ENCODE data around the gene PPP2R2C. TPM values are rescaled to one million over a fixed set of nuclear protein-coding genes. Genes with fewer than 3 reads are reported as not detected.

Gene PPP2R2C
- total RNA-seq, 1 experiment from 2014 or later, result not detected

GRCh38 chr4:6422866-6423265 is 49.5 kb downstream of the PPP2R2C start:
- Mint-ChIP-seq H3K36me3 (ENCODE audit: insufficient read depth, unreplicated experiment) (no peaks in the 10 kb centered on the region), H3K4me3 (ENCODE audit: unreplicated experiment) (no peak overlapping the region), H3K27ac (ENCODE audit: unreplicated experiment) (no peak overlapping the region), H3K27me3 (ENCODE audit: insufficient read depth, unreplicated experiment) (peaks cover 15% of the 10 kb centered on the region), H3K9me3 (ENCODE audit: unreplicated experiment) (no peaks in the 10 kb centered on the region), H3K4me1 (ENCODE audit: low read depth, unreplicated experiment) (no peaks in the 10 kb centered on the region)
- no peak for TF ChIP-seq CTCF (IDR thresholded peaks at IDR 0.05; ENCODE audit: insufficient read depth in 1 of 2, low read depth in 1 of 2, low read length in 1 of 2, severe bottlenecking in 1 of 2, unreplicated experiment in 1 of 2)
- no peak for DNase-seq
- no peaks in the 10 kb centered on the region for H3K36me3 ChIP-seq (ENCODE audit: control insufficient read depth, insufficient read depth, low read length)
- POLR2A ChIA-PET, result no interaction called here
- H3K9me3 ChIP-seq, result no peaks in the 10 kb centered on the region
- H3K27me3 ChIP-seq (replicated peaks; ENCODE audit: control insufficient read depth, insufficient read depth, low read length), result 0 out of 2 replicates have a peak, but pooled peaks cover 2% of the 10 kb centered on the region
- H3K4me1 ChIP-seq, result no peaks in the 10 kb centered on the region
- H3K4me3 ChIP-seq (ENCODE audit: low read depth, low read length), result no peak overlapping the region
- intact Hi-C loops (cut with micrococcal nuclease; ENCODE audit: unreplicated experiment), result no loop called here
- BruUV-seq (replicated peaks), result no TSS peak
- CTCF ChIA-PET, result no interaction called here

- Mint-ChIP-seq H3K9me3 (ENCODE audit: unreplicated experiment) (no peaks in the 10 kb centered on the region), H3K36me3 (ENCODE audit: insufficient read depth, unreplicated experiment) (no peaks in the 10 kb centered on the region), H3K4me3 (ENCODE audit: unreplicated experiment) (no peak overlapping the region), H3K27ac (ENCODE audit: unreplicated experiment) (no peak overlapping the region), H3K27me3 (ENCODE audit: insufficient read depth, unreplicated experiment) (peaks cover 11% of the 10 kb centered on the region), H3K4me1 (ENCODE audit: low read depth, unreplicated experiment) (no peaks in the 10 kb centered on the region)
- Histone ChIP-seq H3K27me3 (replicated peaks; ENCODE audit: control insufficient read depth, insufficient read depth, low read length) (peaks cover 2% of the 10 kb centered on the region; the same call in 1 of the 2 replicates), H3K4me3 (ENCODE audit: low read depth, low read length) (no peak overlapping the region), H3K4me1 (no peaks in the 10 kb centered on the region), H3K36me3 (ENCODE audit: control insufficient read depth, insufficient read depth, low read length) (no peaks in the 10 kb centered on the region), H3K9me3 (no peaks in the 10 kb centered on the region)
- intact Hi-C loops (cut with micrococcal nuclease; ENCODE audit: unreplicated experiment), result no loop called here
- no peak for TF ChIP-seq CTCF (IDR thresholded peaks at IDR 0.05; ENCODE audit: insufficient read depth in 1 of 2, low read depth in 1 of 2, low read length in 1 of 2, severe bottlenecking in 1 of 2, unreplicated experiment in 1 of 2)
- no TSS peak for BruUV-seq (replicated peaks)
- DNase-seq, result no peak
- POLR2A ChIA-PET, result no interaction called here
- CTCF ChIA-PET, result interaction anchor here (0.6 kb wide), 1 partner anchor 65 kb away, joined by 3 read pairs; no protein-coding TSS in a partner anchor
Observed at GRCh38 chr4:6422105-6422504, 50.3 kb downstream of the PPP2R2C start.

GRCh38 chr4:6421397-6421796 is 51.0 kb downstream of the PPP2R2C start:
- CTCF ChIA-PET, result interaction anchor here (0.6 kb wide), 1 partner anchor 64 kb away, joined by 3 read pairs; no protein-coding TSS in a partner anchor
- H3K36me3 ChIP-seq (ENCODE audit: control insufficient read depth, insufficient read depth, low read length), result no peaks in the 10 kb centered on the region
- no TSS peak for BruUV-seq (replicated peaks)
- no peak for TF ChIP-seq CTCF (IDR thresholded peaks at IDR 0.05; ENCODE audit: insufficient read depth in 1 of 2, low read depth in 1 of 2, low read length in 1 of 2, severe bottlenecking in 1 of 2, unreplicated experiment in 1 of 2)
- intact Hi-C loops (cut with micrococcal nuclease; ENCODE audit: unreplicated experiment), result no loop called here
- Mint-ChIP-seq H3K4me3 (ENCODE audit: unreplicated experiment) (no peak overlapping the region), H3K9me3 (ENCODE audit: unreplicated experiment) (no peaks in the 10 kb centered on the region), H3K36me3 (ENCODE audit: insufficient read depth, unreplicated experiment) (no peaks in the 10 kb centered on the region), H3K4me1 (ENCODE audit: low read depth, unreplicated experiment) (no peaks in the 10 kb centered on the region), H3K27ac (ENCODE audit: unreplicated experiment) (no peak overlapping the region), H3K27me3 (ENCODE audit: insufficient read depth, unreplicated experiment) (peaks cover 11% of the 10 kb centered on the region)
- H3K4me1 ChIP-seq, result no peaks in the 10 kb centered on the region
- no peak overlapping the region for H3K4me3 ChIP-seq (ENCODE audit: low read depth, low read length)
- POLR2A ChIA-PET, result no interaction called here
- H3K27me3 ChIP-seq (replicated peaks; ENCODE audit: control insufficient read depth, insufficient read depth, low read length), result peaks cover 2% of the 10 kb centered on the region; the same call in 1 of the 2 replicates
- no peaks in the 10 kb centered on the region for H3K9me3 ChIP-seq
- no peak for DNase-seq
